Heart left ventricle (tissue), 16 donors: ENCODE data around the gene CHST11. TPM values are rescaled to one million over a fixed set of nuclear protein-coding genes. Genes with fewer than 3 reads are reported as not detected.

Source experiments
- ATAC-seq, 4 donors: fragments of 200-7000 bp; cut with Tn5 transposase; one replicate each; pipeline ENCODE4 v1.9.1; 2020 to 2022; ENCODE audit warnings: moderate library complexity in 4 of 4, mild to moderate bottlenecking in 3 of 4, moderate number of reproducible peaks in 1 of 4
- DNase-seq, 5 donors: peaks; one replicate each; pipeline ENCODE4 v3.0.0-alpha.2; 2020
- H3K27ac ChIP-seq, 12 donors: fragments of 200-600 bp; sonication (generic) in 4 of 12; one replicate each; pipeline versions ENCODE4 v1.5.0 to v1.8.0; 2016 to 2022; ENCODE audit warnings: mild to moderate bottlenecking in 2 of 12
- H3K27me3 ChIP-seq, 9 donors: fragments of 200-600 bp; sonication (generic) in 2 of 9; one replicate each; pipeline versions ENCODE4 v1.5.1 to v1.8.0; 2016 to 2022; ENCODE audit warnings: mild to moderate bottlenecking in 3 of 9
- H3K36me3 ChIP-seq, 9 donors: fragments of 200-600 bp; sonication (generic) in 2 of 9; one replicate each; pipeline versions ENCODE4 v1.5.0 to v1.8.0; 2018 to 2022; ENCODE audit warnings: mild to moderate bottlenecking in 2 of 9
- H3K4me1 ChIP-seq, 12 donors: fragments of 200-600 bp; sonication (generic) in 4 of 12; one replicate each; pipeline versions ENCODE4 v1.5.0 to v1.8.0; 2016 to 2022; ENCODE audit warnings: mild to moderate bottlenecking in 3 of 12
- H3K4me3 ChIP-seq, 12 donors: fragments of 200-600 bp; sonication (generic) in 4 of 12; one replicate each; pipeline versions ENCODE4 v1.5.0 to v1.8.0; 2017 to 2022; ENCODE audit warnings: mild to moderate bottlenecking in 9 of 12, moderate library complexity in 4 of 12
- H3K9me3 ChIP-seq, 12 donors: fragments of 200-600 bp; sonication (generic) in 4 of 12; one replicate each; pipeline versions ENCODE4 v1.5.0 to v1.8.0; 2016 to 2022; ENCODE audit warnings: mild to moderate bottlenecking in 1 of 12
- POLR2A ChIP-seq, 2 donors: fragments of 450-650 bp; IDR thresholded peaks; one replicate each; pipeline ENCODE4 v1.6.1; 2017; ENCODE audit warnings: antibody characterized with exemption in 2 of 2, mild to moderate bottlenecking in 2 of 2, moderate library complexity in 2 of 2
- WGBS, 4 donors: extraction: QIAGEN DNeasy Blood & Tissue Kit in 2 of 4; methylation state at CpG; one replicate each; pipeline versions ENCODE4 v1.1.5 to v1.1.7; 2013 to 2018; 5-methylcytosine and 5-hydroxymethylcytosine counted together
- intact Hi-C, 10 donors: fragments of 100-400 bp; cut with DNase I; formaldehyde crosslinking; loops; one replicate each; pipeline versions ENCODE4 v1.11.1 to v1.14.2; 2022
- polyA plus RNA-seq, 2 donors: library from polyadenylated mRNA; stranded (reverse); fragments of 200-250 nt; gene quantifications; one replicate each; pipeline ENCODE4 v1.2.3, GENCODE V29; 2013
- total RNA-seq, 9 donors: library from RNA; depleted of rRNA in 2 of 9; stranded (reverse); fragments of >200 nt in 2 of 9; fragmentation: NEBNext Ultra II Directional in 3 of 9; extraction: Animal tissue kit (Norgen Biotek cat#: 25700) in 3 of 9; gene quantifications; one replicate each; pipeline versions ENCODE4 v1.1.0 to v1.2.4, GENCODE V29; 2016 to 2023
- TF ChIP-seq, protein P1 (sequence below), 12 donors: fragments of 200-600 bp; sonication (generic) in 4 of 12; IDR thresholded peaks; one replicate each; pipeline versions ENCODE4 v1.5.0 to v1.8.0; 2018 to 2022; ENCODE audit warnings: antibody characterized with exemption in 12 of 12, mild to moderate bottlenecking in 5 of 12
- donor health status: ischemic (EF 13 %, LVEDD 7.1; RV severe dilation, severe dysfunction).
- donor health status: healthy with polysubstance abuse.
- donor health status: DM: no; HTN: yes; CAD: no.
- donor health status: DM: no; HTN: no; CAD: no.
- donor health status: ischemic (EF 25% LVEDD 6.9; RV normal size, moderate dysfunction).
- donor health status: ischemic (EF 25% LVEDD 5.7; RV mildly dilated, moderate dysfunction).
- donor health status: healthy.
- donor health status: DM: yes; HTN: yes; CAD: no.
- donor health status: ischemic (EF 35%, LVEDD 5.7; RV mildly dilated, moderate dysfunction).
- donor health status: nonischemic (EF 11% LVEDD 7.7; RV severe dilation, severe dysfunction).
- donor health status: DM: yes; HTN: yes; CAD: no.
- donor health status: PGD.
- donor health status: ischemic (EF 29% LVEDD 5.4; RV normal size, mild dysfunction).
- donor health status: nonischemic (EF 23%, LVEDD 6.1; RV moderate dilation, normal function).

CHST11 gene
- total and polyA plus RNA-seq, 11 donors: 1.1 to 16.9 (median 3.4) TPM

GRCh38 chr12:104680491-104680890, 223.7 kb downstream of the CHST11 start:
- TF ChIP-seq, protein P1, sequence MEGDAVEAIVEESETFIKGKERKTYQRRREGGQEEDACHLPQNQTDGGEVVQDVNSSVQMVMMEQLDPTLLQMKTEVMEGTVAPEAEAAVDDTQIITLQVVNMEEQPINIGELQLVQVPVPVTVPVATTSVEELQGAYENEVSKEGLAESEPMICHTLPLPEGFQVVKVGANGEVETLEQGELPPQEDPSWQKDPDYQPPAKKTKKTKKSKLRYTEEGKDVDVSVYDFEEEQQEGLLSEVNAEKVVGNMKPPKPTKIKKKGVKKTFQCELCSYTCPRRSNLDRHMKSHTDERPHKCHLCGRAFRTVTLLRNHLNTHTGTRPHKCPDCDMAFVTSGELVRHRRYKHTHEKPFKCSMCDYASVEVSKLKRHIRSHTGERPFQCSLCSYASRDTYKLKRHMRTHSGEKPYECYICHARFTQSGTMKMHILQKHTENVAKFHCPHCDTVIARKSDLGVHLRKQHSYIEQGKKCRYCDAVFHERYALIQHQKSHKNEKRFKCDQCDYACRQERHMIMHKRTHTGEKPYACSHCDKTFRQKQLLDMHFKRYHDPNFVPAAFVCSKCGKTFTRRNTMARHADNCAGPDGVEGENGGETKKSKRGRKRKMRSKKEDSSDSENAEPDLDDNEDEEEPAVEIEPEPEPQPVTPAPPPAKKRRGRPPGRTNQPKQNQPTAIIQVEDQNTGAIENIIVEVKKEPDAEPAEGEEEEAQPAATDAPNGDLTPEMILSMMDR (IDR thresholded peaks at IDR 0.05): no peak
- TF ChIP-seq POLR2A (IDR thresholded peaks at IDR 0.05): no peak
- intact Hi-C loops: no loop called here
- peaks cover 0 to 66% (median 9%) of the 10 kb centered on the region in 12 donors for H3K4me1 ChIP-seq
- WGBS, 4 donors: 72 to 89% (median 74%) methylated on average over 5 of the region's 5 CpGs
- DNase-seq: no peak
- no peaks in the 10 kb centered on the region for H3K36me3 ChIP-seq
- no peaks in the 10 kb centered on the region for H3K27me3 ChIP-seq
- peak overlapping the region in 1 of 12 donors; percentile 45 for H3K27ac ChIP-seq
- H3K4me3 ChIP-seq: no peak overlapping the region
- ATAC-seq: no peak
- no peaks in the 10 kb centered on the region for H3K9me3 ChIP-seq

DNA sequence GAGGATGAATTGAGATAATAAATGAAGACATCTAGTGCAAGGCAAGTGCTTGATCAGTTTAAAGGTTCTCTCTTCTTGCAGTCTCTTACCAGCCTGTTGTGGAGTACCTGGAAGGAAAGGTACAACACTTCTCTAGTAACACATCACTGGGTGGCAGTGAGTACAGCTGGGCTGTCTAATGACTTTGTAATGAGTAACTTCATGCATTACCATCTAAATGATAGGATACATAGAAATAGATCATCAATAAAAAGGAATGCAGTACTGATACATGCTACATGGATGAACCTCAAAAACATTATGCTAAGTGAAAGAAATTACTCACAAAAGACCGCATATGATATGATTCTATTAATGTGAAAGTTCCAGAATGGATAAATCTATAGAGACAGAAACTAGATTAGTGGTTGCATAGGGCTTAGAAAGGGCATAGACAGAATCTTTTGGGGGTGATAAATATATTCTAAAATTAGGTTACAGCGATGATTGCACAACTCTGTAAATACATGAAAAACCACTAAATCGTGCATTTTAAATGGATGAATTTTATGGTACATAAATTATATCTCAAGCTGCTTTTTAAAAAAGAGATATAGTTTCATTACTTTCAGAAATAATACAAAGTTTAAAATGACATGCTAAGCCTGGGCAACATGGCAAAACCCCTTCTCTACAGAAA, 224.4 kb downstream of the CHST11 start:
- intact Hi-C loops: no loop called here
- Histone ChIP-seq H3K4me3 (no peak overlapping the region), H3K27ac (no peak overlapping the region), H3K27me3 (no peaks in the 10 kb centered on the region), H3K4me1 (peaks cover 0 to 72% (median 9%) of the 10 kb centered on the region in 12 donors), H3K9me3 (no peaks in the 10 kb centered on the region), H3K36me3 (no peaks in the 10 kb centered on the region)
- TF ChIP-seq, protein P1 (IDR thresholded peaks at IDR 0.05): no peak
- TF ChIP-seq POLR2A (IDR thresholded peaks at IDR 0.05): no peak
- WGBS, 4 donors: 61 to 93% (median 69%) methylated on average over 3 of the region's 3 CpGs
- ATAC-seq (no peak), DNase-seq (no peak)

DNA sequence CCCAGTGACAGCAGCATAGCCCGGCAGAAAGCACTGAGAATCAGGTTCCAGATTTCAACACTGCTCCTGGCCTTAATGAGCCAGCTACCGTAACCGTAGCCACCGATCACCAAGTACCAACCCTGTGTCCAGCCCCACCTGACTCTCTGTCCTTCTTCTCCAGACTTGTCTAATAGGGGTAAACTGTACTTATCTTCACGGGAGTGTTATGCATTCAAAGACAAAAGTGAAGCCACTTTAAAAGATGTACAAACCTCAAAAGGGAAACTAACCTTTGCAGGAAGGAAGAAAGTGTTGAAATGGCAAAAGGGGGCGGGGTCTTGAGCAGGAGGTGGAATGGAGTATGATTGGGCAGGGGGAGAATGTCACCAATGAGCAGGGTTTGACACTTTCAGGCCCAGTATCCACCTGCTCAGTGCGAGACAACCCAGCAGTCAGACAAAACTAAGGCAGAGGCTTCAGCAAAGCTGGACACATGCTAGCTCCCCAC, 226.1 kb downstream of the CHST11 start:
- ATAC-seq: peak in 3 of 4 donors; percentile 18 to 49 (median 31)
- intact Hi-C loops: no loop called here
- WGBS, 4 donors: 81 to 85% (median 83%) methylated on average over 7 of the region's 7 CpGs
- H3K4me1 ChIP-seq: peaks cover 0 to 82% (median 9%) of the 10 kb centered on the region in 12 donors
- H3K27me3 ChIP-seq: no peaks in the 10 kb centered on the region
- peak overlapping the region in 1 of 12 donors; percentile 38 for H3K4me3 ChIP-seq
- H3K9me3 ChIP-seq: no peaks in the 10 kb centered on the region
- no peaks in the 10 kb centered on the region for H3K36me3 ChIP-seq
- DNase-seq: no peak
- H3K27ac ChIP-seq: peak overlapping the region in 5 of 12 donors; percentile 3 to 78 (median 26)
- no peak for TF ChIP-seq POLR2A (IDR thresholded peaks at IDR 0.05)
- TF ChIP-seq, protein P1 (IDR thresholded peaks at IDR 0.05): no peak

GRCh38 chr12:104683831-104684503, 227.2 kb downstream of the CHST11 start:
- H3K27ac ChIP-seq: peak overlapping the region in 2 of 12 donors; percentile 4 to 36
- intact Hi-C loops: no loop called here

More at GRCh38 chr12:104683831-104684503, 227.2 kb downstream of the CHST11 start:
- DNase-seq: no peak
- Histone ChIP-seq H3K36me3 (no peaks in the 10 kb centered on the region), H3K4me3 (no peak overlapping the region), H3K27me3 (no peaks in the 10 kb centered on the region), H3K4me1 (peaks cover 0 to 94% (median 9%) of the 10 kb centered on the region in 12 donors), H3K9me3 (no peaks in the 10 kb centered on the region)
- ATAC-seq: peak; percentile 73 to 93 (median 82)
- 56 to 76% (median 64%) methylated on average over 5 of the region's 5 CpGs for WGBS, 4 donors
- TF ChIP-seq, protein P1 (IDR thresholded peaks at IDR 0.05): no peak
- no peak for TF ChIP-seq POLR2A (IDR thresholded peaks at IDR 0.05)
